ENCODE measurements around the gene NBEAL2. TPM values are rescaled to one million over a fixed set of nuclear protein-coding genes. Genes with fewer than 3 reads are reported as not detected.

NBEAL2 gene
- total RNA-seq, 1 experiment from 2014 or later = 50.7 TPM

DNA sequence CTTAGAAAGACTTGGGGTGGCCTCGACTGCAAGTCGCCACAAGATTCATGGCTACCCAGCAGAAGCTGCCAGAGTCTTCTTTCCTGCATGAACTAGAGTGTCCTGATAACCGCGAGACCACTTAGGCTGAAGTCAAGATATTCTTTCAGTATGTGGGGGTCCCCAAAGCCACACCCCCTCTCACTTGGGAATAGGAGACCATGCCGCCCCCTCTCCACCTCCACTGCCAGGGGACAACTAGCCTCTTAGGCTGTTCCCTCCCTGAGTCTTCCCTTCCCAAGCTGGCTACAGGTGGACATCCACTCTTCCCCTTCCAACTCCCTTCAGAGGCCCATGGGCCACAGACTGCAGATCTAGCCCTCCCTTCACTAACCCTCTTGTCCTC, 1.7 kb upstream of the NBEAL2 start:
- ATAC-seq = no peak
- no peak for TF ChIP-seq EZH2 (IDR thresholded peaks at IDR 0.05; ENCODE audit: low read length, unreplicated experiment)
- TF ChIP-seq, protein P1, sequence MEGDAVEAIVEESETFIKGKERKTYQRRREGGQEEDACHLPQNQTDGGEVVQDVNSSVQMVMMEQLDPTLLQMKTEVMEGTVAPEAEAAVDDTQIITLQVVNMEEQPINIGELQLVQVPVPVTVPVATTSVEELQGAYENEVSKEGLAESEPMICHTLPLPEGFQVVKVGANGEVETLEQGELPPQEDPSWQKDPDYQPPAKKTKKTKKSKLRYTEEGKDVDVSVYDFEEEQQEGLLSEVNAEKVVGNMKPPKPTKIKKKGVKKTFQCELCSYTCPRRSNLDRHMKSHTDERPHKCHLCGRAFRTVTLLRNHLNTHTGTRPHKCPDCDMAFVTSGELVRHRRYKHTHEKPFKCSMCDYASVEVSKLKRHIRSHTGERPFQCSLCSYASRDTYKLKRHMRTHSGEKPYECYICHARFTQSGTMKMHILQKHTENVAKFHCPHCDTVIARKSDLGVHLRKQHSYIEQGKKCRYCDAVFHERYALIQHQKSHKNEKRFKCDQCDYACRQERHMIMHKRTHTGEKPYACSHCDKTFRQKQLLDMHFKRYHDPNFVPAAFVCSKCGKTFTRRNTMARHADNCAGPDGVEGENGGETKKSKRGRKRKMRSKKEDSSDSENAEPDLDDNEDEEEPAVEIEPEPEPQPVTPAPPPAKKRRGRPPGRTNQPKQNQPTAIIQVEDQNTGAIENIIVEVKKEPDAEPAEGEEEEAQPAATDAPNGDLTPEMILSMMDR (conservative IDR thresholded peaks at IDR 0.05; ENCODE audit: low read depth, low read length) = no peak
- no peak for TF ChIP-seq EZH2phosphoT487 (IDR thresholded peaks at IDR 0.05; ENCODE audit: borderline replicate concordance, low read length)
- Histone ChIP-seq H2AFZ (ENCODE audit: low read length) (no peak overlapping the region), H3K27me3 (ENCODE audit: low read length) (no peaks in the 10 kb centered on the region), H3K4me3 (ENCODE audit: low read length) (no peak overlapping the region), H3K36me3 (ENCODE audit: low read depth, low read length) (0 out of 2 replicates have a peak, but pooled peaks cover 3% of the 10 kb centered on the region), H3K9ac (ENCODE audit: low read length) (no peak overlapping the region), H4K20me1 (ENCODE audit: low read length) (peaks cover 19% of the 10 kb centered on the region), H3K9me2 (replicated peaks; ENCODE audit: low read length) (no peaks in the 10 kb centered on the region), H3K27ac (ENCODE audit: low read length) (no peak overlapping the region), H3F3A (ENCODE audit: low read length, unreplicated experiment) (no peaks in the 10 kb centered on the region), H3K79me2 (ENCODE audit: low read length) (peaks cover 68% of the 10 kb centered on the region), H3K4me2 (ENCODE audit: low read length) (peak overlapping the region; percentile 78), H3K4me1 (ENCODE audit: insufficient read depth, low read length) (peaks cover 41% of the 10 kb centered on the region), H3K9me3 (ENCODE audit: low read length) (no peaks in the 10 kb centered on the region)
- ChIA-PET CTCF (no interaction called here), POLR2A (ENCODE audit: unreplicated experiment) (no interaction called here)
- BruUV-seq (replicated peaks) = no TSS peak
- no peak for DNase-seq
- intact Hi-C loops (cut with micrococcal nuclease) = loop anchor here (2.0 kb wide), 1 partner anchor 43 kb away; no protein-coding TSS in a partner anchor

DNA sequence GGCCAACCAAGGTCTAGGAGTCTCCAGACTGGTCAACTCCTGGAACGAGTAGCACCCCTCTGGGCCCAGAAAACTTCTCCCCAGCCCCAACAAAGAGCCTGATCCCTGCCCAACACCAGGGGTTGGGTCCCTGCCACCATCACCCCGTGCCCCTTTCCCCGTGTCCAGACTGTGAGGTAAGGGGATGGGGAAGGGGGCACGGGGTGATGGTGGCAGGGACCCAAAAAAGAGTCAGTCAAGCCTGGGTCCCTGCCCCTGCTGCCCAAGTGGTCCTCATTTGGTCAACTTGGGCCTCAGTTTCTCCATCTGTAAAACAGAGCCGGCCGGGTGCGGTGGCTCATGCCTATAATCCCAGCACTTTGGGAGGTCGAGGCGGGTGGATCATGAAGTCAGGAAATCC, 1.1 kb upstream of the NBEAL2 start:
- Histone ChIP-seq H3F3A (ENCODE audit: low read length, unreplicated experiment) (no peaks in the 10 kb centered on the region), H4K20me1 (ENCODE audit: low read length) (peaks cover 17% of the 10 kb centered on the region), H3K36me3 (ENCODE audit: low read depth, low read length) (0 out of 2 replicates have a peak, but pooled peaks cover 3% of the 10 kb centered on the region), H3K27me3 (ENCODE audit: low read length) (no peaks in the 10 kb centered on the region), H3K79me2 (ENCODE audit: low read length) (peaks cover 65% of the 10 kb centered on the region), H3K9me2 (replicated peaks; ENCODE audit: low read length) (no peaks in the 10 kb centered on the region), H3K9ac (ENCODE audit: low read length) (no peak overlapping the region), H2AFZ (ENCODE audit: low read length) (no peak overlapping the region), H3K4me1 (ENCODE audit: insufficient read depth, low read length) (peaks cover 43% of the 10 kb centered on the region), H3K4me2 (ENCODE audit: low read length) (no peak overlapping the region), H3K9me3 (ENCODE audit: low read length) (no peaks in the 10 kb centered on the region), H3K4me3 (ENCODE audit: low read length) (no peak overlapping the region), H3K27ac (ENCODE audit: low read length) (no peak overlapping the region)
- DNase-seq (no peak), ATAC-seq (no peak)
- intact Hi-C loops (cut with micrococcal nuclease) = no loop called here
- TF ChIP-seq EZH2phosphoT487 (IDR thresholded peaks at IDR 0.05; ENCODE audit: borderline replicate concordance, low read length) (no peak), EZH2 (IDR thresholded peaks at IDR 0.05; ENCODE audit: low read length, unreplicated experiment) (no peak)
- TF ChIP-seq, protein P1 (conservative IDR thresholded peaks at IDR 0.05; ENCODE audit: low read depth, low read length) = no peak
- ChIA-PET CTCF (no interaction called here), POLR2A (ENCODE audit: unreplicated experiment) (no interaction called here)
- BruUV-seq (replicated peaks) = no TSS peak

DNA sequence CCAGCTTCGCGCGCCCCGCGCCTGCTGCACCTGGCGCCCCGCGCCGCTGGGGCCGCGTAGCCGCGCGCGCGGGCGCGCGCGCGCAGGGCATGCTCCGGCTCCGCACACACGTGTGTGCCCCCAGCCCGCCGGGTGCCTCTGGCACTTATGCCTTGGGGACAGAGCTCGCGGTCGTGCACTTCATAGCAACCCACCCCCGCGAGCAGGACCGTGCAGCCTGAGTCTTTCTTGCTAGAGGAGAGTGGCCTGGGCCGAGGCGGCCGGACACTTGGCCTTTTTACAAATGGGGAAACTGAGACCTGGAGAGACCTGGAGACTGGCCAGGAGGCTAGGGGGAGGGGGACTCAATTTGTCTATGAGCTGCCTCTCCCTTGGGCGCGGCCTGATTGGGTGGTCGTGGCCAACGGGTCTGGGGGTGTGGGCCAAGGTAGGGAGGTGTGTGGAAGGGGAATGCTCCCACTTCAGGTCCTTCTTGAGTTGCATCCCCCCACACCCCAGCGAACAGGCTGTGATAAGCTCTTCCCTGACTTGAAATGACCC, 562 bp downstream of the NBEAL2 start:
- Histone ChIP-seq H3K79me2 (ENCODE audit: low read length) (peaks cover 60% of the 10 kb centered on the region), H3K36me3 (ENCODE audit: low read depth, low read length) (no peaks in the 10 kb centered on the region), H3K4me3 (ENCODE audit: low read length) (peak overlapping the region; percentile 93), H3K9me3 (ENCODE audit: low read length) (no peaks in the 10 kb centered on the region), H3K27me3 (ENCODE audit: low read length) (no peaks in the 10 kb centered on the region), H3K4me2 (ENCODE audit: low read length) (peak overlapping the region; percentile 100), H3K27ac (ENCODE audit: low read length) (peak overlapping the region; percentile 40), H3F3A (ENCODE audit: low read length, unreplicated experiment) (no peaks in the 10 kb centered on the region), H3K9ac (ENCODE audit: low read length) (peak overlapping the region; percentile 87), H2AFZ (ENCODE audit: low read length) (peak overlapping the region; percentile 71), H3K4me1 (ENCODE audit: insufficient read depth, low read length) (peaks cover 36% of the 10 kb centered on the region), H4K20me1 (ENCODE audit: low read length) (peaks cover 2% of the 10 kb centered on the region), H3K9me2 (replicated peaks; ENCODE audit: low read length) (no peaks in the 10 kb centered on the region)
- peak; percentile 3 for ATAC-seq
- ChIA-PET CTCF (interaction anchor here (0.6 to 1.1 kb wide), 3 partner anchors 15 to 251 kb away, joined by 3 to 4 read pairs (median 3); no protein-coding TSS in a partner anchor), POLR2A (ENCODE audit: unreplicated experiment) (interaction anchor here (0.8 to 1.0 kb wide), 2 partner anchors 44 to 882 kb away, joined by 5 read pairs; no protein-coding TSS in a partner anchor)
- TF ChIP-seq, protein P1 (conservative IDR thresholded peaks at IDR 0.05; ENCODE audit: low read depth, low read length) = no peak
- TF ChIP-seq EZH2phosphoT487 (IDR thresholded peaks at IDR 0.05; ENCODE audit: borderline replicate concordance, low read length) = no peak
- no peak for TF ChIP-seq EZH2 (IDR thresholded peaks at IDR 0.05; ENCODE audit: low read length, unreplicated experiment)
- BruUV-seq (replicated peaks) = TSS peak; percentile 30
- intact Hi-C loops (cut with micrococcal nuclease) = no loop called here
- DNase-seq = no peak

All from PC-3 (cell line).